Esophagus muscularis mucosa (tissue), 4 donors: Measurements from ENCODE around the gene PIP5K1A. TPM values are rescaled to one million over a fixed set of nuclear protein-coding genes. Genes with fewer than 3 reads are reported as not detected.

Source experiments
- DNase-seq: peaks from one replicate; pipeline ENCODE4 v3.0.0-alpha.2; 2017; ENCODE audit errors: extremely low spot score
- H3K27ac ChIP-seq, 4 donors: fragments of 200-600 bp; sonication (generic); replicated peaks in 1 of 4; 1 replicate in 3 of 4; 2 replicates in 1 of 4; pipeline ENCODE4 v1.5.1; 2016 to 2019; ENCODE audit warnings: mild to moderate bottlenecking in 1 of 4
- H3K27me3 ChIP-seq, 4 donors: fragments of 200-600 bp; sonication (generic); one replicate each; pipeline versions ENCODE4 v1.5.1 to v1.6.0; 2016 to 2019
- H3K36me3 ChIP-seq, 4 donors: fragments of 200-600 bp; sonication (generic); one replicate each; pipeline ENCODE4 v1.5.1; 2016 to 2019
- H3K4me1 ChIP-seq, 4 donors: fragments of 200-600 bp; sonication (generic); one replicate each; pipeline ENCODE4 v1.5.1; 2016 to 2019
- H3K4me3 ChIP-seq, 4 donors: fragments of 200-600 bp; sonication (generic); 1 replicate in 2 of 4; 2 replicates in 2 of 4; pipeline ENCODE4 v1.5.1; 2016 to 2019; ENCODE audit warnings: mild to moderate bottlenecking in 4 of 4, moderate library complexity in 1 of 4
- H3K9me3 ChIP-seq, 4 donors: fragments of 200-600 bp; sonication (generic); 1 replicate in 3 of 4; 2 replicates in 1 of 4; pipeline ENCODE4 v1.5.1; 2016 to 2019
- EP300 ChIP-seq: sonication (generic); formaldehyde crosslinking; IDR thresholded peaks from one replicate; pipeline ENCODE4 v1.6.1; 2017; ENCODE audit warnings: antibody characterized with exemption
- POLR2A ChIP-seq: fragments of 450-650 bp; IDR thresholded peaks from one replicate; pipeline ENCODE4 v1.6.1; 2017; ENCODE audit warnings: antibody characterized with exemption, moderate library complexity, mild to moderate bottlenecking, low read depth
- POLR2AphosphoS5 ChIP-seq, 2 donors: sonication (generic); formaldehyde crosslinking; IDR thresholded peaks; one replicate each; pipeline ENCODE4 v1.6.1; 2017; ENCODE audit warnings: antibody characterized with exemption in 2 of 2
- whole genome bisulfite sequencing: methylation state at CpG from one replicate; pipeline ENCODE4 v1.1.5; 2018; 5-methylcytosine and 5-hydroxymethylcytosine counted together
- intact Hi-C: fragments of 100-400 bp; cut with DNase I; formaldehyde crosslinking; loops from one replicate; pipeline ENCODE4 v1.15.1; 2023
- total RNA-seq, 4 donors: library from RNA; depleted of rRNA; stranded (reverse); fragments of >200 nt; gene quantifications; one replicate each; pipeline versions ENCODE4 v1.1.0 to v1.2.1, GENCODE V29; 2016
- TF ChIP-seq, protein P1 (sequence below), 3 experiments: fragments of 200-600 bp in 2 of 3; fragments of 450-650 bp in 1 of 3; sonication (generic) in 2 of 3; IDR thresholded peaks; one replicate each; pipeline ENCODE4 v1.5.1; 2017 to 2019; ENCODE audit warnings: antibody characterized with exemption in 3 of 3, mild to moderate bottlenecking in 2 of 3, moderate library complexity in 1 of 3

Gene PIP5K1A
- total RNA-seq, 4 donors from 2014 or later = 44.7 to 54.9 (median 47.1) TPM

GRCh38 chr1:151259351-151259750, 61.0 kb downstream of the PIP5K1A start:
- H3K27ac ChIP-seq = no peak overlapping the region
- peaks cover 10 to 47% (median 30%) of the 10 kb centered on the region in 4 donors for H3K4me1 ChIP-seq
- no peak overlapping the region for H3K4me3 ChIP-seq
- no peaks in the 10 kb centered on the region for H3K27me3 ChIP-seq
- no peak for TF ChIP-seq POLR2A
- 81% methylated on average over 2 of the region's 2 CpGs for WGBS
- no peaks in the 10 kb centered on the region for H3K9me3 ChIP-seq
- intact Hi-C loops = no loop called here
- DNase-seq = no peak
- peaks cover 13 to 31% (median 25%) of the 10 kb centered on the region in 4 donors for H3K36me3 ChIP-seq

DNA sequence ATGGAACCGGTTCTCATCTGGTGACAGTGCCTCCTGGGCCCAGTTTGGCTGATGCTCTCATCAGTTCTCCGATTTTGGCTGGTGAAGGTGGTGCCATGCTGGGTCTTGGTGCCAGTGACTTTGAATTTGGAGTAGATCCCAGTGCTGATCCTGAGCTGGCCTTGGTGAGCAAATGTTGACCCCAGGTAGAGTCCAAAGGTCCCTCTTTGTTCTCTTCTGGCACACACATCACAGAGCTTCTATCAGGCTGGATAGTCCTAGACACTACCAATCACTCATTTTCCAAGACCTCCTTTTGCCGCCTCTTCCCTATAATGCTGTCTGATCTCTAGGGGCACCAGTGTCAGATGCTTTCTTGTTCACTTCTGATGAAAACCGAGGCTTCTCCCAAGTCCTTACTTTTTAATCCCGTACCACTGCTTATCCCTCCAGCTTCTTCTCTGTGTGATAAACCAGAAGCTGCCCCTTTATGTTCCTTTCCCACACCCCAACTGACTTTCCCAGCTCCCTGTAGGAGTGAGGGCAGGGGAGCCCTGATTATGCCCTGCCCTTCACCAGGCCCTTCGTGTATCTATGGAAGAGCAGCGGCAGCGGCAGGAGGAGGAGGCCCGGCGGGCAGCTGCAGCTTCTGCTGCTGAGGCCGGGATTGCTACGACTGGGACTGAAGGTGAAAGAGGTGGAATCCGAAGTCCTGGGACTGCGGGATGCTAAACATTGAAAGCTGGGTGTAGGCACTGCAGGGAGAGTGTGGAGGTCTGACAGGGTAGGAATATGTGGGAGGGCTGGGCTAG, 67.3 kb downstream of the PIP5K1A start:
- H3K9me3 ChIP-seq = no peaks in the 10 kb centered on the region
- intact Hi-C loops = no loop called here
- 88% methylated on average over 14 of the region's 14 CpGs for WGBS
- H3K4me3 ChIP-seq = no peak overlapping the region
- DNase-seq = no peak
- H3K27ac ChIP-seq = no peak overlapping the region
- H3K4me1 ChIP-seq = peaks cover 0 to 7% (median 0%) of the 10 kb centered on the region in 4 donors
- H3K27me3 ChIP-seq = no peaks in the 10 kb centered on the region
- peaks cover 44 to 88% (median 83%) of the 10 kb centered on the region in 4 donors for H3K36me3 ChIP-seq
- TF ChIP-seq POLR2A = no peak
- TF ChIP-seq EP300 = no peak
- no peak for TF ChIP-seq POLR2AphosphoS5 (IDR thresholded peaks at IDR 0.05)
- TF ChIP-seq, protein P1, sequence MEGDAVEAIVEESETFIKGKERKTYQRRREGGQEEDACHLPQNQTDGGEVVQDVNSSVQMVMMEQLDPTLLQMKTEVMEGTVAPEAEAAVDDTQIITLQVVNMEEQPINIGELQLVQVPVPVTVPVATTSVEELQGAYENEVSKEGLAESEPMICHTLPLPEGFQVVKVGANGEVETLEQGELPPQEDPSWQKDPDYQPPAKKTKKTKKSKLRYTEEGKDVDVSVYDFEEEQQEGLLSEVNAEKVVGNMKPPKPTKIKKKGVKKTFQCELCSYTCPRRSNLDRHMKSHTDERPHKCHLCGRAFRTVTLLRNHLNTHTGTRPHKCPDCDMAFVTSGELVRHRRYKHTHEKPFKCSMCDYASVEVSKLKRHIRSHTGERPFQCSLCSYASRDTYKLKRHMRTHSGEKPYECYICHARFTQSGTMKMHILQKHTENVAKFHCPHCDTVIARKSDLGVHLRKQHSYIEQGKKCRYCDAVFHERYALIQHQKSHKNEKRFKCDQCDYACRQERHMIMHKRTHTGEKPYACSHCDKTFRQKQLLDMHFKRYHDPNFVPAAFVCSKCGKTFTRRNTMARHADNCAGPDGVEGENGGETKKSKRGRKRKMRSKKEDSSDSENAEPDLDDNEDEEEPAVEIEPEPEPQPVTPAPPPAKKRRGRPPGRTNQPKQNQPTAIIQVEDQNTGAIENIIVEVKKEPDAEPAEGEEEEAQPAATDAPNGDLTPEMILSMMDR (IDR thresholded peaks at IDR 0.05) = no peak

- H3K9me3 ChIP-seq = no peaks in the 10 kb centered on the region
- intact Hi-C loops = no loop called here
- peaks cover 0 to 6% (median 0%) of the 10 kb centered on the region in 4 donors for H3K4me1 ChIP-seq
- WGBS = 93% methylated on average over 3 of the region's 3 CpGs
- H3K4me3 ChIP-seq = no peak overlapping the region
- TF ChIP-seq POLR2A = no peak
- no peak for TF ChIP-seq EP300
- TF ChIP-seq, protein P1 (IDR thresholded peaks at IDR 0.05) = no peak
- TF ChIP-seq POLR2AphosphoS5 (IDR thresholded peaks at IDR 0.05) = no peak
- H3K36me3 ChIP-seq = peaks cover 44 to 91% (median 86%) of the 10 kb centered on the region in 4 donors
- H3K27me3 ChIP-seq = no peaks in the 10 kb centered on the region
- no peak overlapping the region for H3K27ac ChIP-seq
- no peak for DNase-seq
Observed at GRCh38 chr1:151266315-151266714, 68.0 kb downstream of the PIP5K1A start.

- no peak for DNase-seq
- H3K4me3 ChIP-seq = no peak overlapping the region
- H3K4me1 ChIP-seq = peaks cover 0 to under 1% (median 0%) of the 10 kb centered on the region in 4 donors
- intact Hi-C loops = no loop called here
- no peak for TF ChIP-seq POLR2AphosphoS5 (IDR thresholded peaks at IDR 0.05)
- no peak for TF ChIP-seq POLR2A
- TF ChIP-seq, protein P1 (IDR thresholded peaks at IDR 0.05) = no peak
- no peak for TF ChIP-seq EP300
- no peak overlapping the region for H3K27ac ChIP-seq
- no peaks in the 10 kb centered on the region for H3K9me3 ChIP-seq
- 67% methylated on average over 8 of the region's 8 CpGs for WGBS
- H3K36me3 ChIP-seq = peaks cover 44 to 91% (median 85%) of the 10 kb centered on the region in 4 donors
- H3K27me3 ChIP-seq = no peaks in the 10 kb centered on the region
Observed at GRCh38 chr1:151266821-151267220, 68.5 kb downstream of the PIP5K1A start.

DNA sequence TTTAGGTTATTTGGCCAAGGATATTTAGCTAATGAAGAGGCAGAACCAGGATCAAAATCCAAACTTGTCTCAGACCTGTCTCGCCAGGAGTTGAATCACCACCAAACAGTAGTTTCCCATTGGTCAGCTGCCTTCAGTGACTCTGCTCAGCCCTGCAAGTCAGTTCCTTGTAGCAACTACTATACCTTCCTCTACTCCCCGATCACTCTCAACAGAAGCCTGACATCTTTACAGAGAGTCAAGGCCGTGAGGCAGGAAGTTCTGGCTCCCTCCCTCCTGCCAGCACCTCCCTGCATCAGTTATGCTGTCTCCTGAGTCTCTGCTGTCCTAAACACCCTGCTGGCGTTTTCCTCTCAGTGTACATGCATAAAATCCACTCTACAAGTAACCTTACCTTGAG, 69.4 kb downstream of the PIP5K1A start:
- no peak for DNase-seq
- intact Hi-C loops = no loop called here
- Histone ChIP-seq H3K4me1 (no peaks in the 10 kb centered on the region), H3K9me3 (no peaks in the 10 kb centered on the region), H3K27ac (no peak overlapping the region), H3K27me3 (no peaks in the 10 kb centered on the region), H3K4me3 (no peak overlapping the region), H3K36me3 (peaks cover 38 to 81% (median 77%) of the 10 kb centered on the region in 4 donors)
- WGBS = 73% methylated on average over 4 of the region's 4 CpGs
- no peak for TF ChIP-seq POLR2AphosphoS5 (IDR thresholded peaks at IDR 0.05)
- TF ChIP-seq, protein P1 (IDR thresholded peaks at IDR 0.05) = no peak
- no peak for TF ChIP-seq EP300
- TF ChIP-seq POLR2A = no peak
